RWPE2 (cell line): Measurements from ENCODE around the gene TTC34.

Source experiments
- ATAC-seq: fragments of 200-7000 bp; cut with Tn5 transposase; 3 replicates; pipeline ENCODE4 v1.9.1; 2021; ENCODE audit warnings: low read depth
- DNase-seq: peaks from one replicate; pipeline ENCODE4 v3.0.0-alpha.2; 2020; ENCODE audit warnings: low spot score
- H3K27ac ChIP-seq: fragments of 450-650 bp; 2 replicates; pipeline ENCODE4 v1.5.1; 2017; ENCODE audit warnings: mild to moderate bottlenecking; ENCODE audit not compliant: poor library complexity, severe bottlenecking
- H3K27me3 ChIP-seq: fragments of 250-450 bp; sonication (Bioruptor Pico); 2 replicates; pipeline ENCODE4 v1.5.1; 2021; ENCODE audit warnings: mild to moderate bottlenecking, moderate library complexity; ENCODE audit not compliant: insufficient read depth, poor library complexity, severe bottlenecking
- H3K36me3 ChIP-seq: fragments of 250-450 bp; sonication (Bioruptor Pico); 2 replicates; pipeline ENCODE4 v1.5.1; 2020; ENCODE audit warnings: low read depth, mild to moderate bottlenecking, moderate library complexity
- H3K4me1 ChIP-seq: fragments of 250-450 bp; sonication (Bioruptor Pico); 2 replicates; pipeline ENCODE4 v1.5.1; 2021; ENCODE audit warnings: mild to moderate bottlenecking, moderate library complexity; ENCODE audit not compliant: insufficient read depth, poor library complexity, severe bottlenecking
- H3K4me3 ChIP-seq: fragments of 250-450 bp; sonication (Bioruptor Pico); 2 replicates; pipeline ENCODE4 v1.5.1; 2021; ENCODE audit warnings: mild to moderate bottlenecking, moderate library complexity; ENCODE audit not compliant: severe bottlenecking
- H3K9me3 ChIP-seq: fragments of 250-450 bp; sonication (Bioruptor Pico); 2 replicates; pipeline ENCODE4 v1.5.1; 2021; ENCODE audit warnings: mild to moderate bottlenecking, moderate library complexity; ENCODE audit not compliant: severe bottlenecking
- TF ChIP-seq, protein P1 (sequence below): fragments of 450-650 bp; IDR thresholded peaks from one replicate; pipeline ENCODE4 v1.5.1; 2017; ENCODE audit warnings: mild to moderate bottlenecking, moderate library complexity; ENCODE audit not compliant: poor library complexity, severe bottlenecking

The TTC34 gene

DNA sequence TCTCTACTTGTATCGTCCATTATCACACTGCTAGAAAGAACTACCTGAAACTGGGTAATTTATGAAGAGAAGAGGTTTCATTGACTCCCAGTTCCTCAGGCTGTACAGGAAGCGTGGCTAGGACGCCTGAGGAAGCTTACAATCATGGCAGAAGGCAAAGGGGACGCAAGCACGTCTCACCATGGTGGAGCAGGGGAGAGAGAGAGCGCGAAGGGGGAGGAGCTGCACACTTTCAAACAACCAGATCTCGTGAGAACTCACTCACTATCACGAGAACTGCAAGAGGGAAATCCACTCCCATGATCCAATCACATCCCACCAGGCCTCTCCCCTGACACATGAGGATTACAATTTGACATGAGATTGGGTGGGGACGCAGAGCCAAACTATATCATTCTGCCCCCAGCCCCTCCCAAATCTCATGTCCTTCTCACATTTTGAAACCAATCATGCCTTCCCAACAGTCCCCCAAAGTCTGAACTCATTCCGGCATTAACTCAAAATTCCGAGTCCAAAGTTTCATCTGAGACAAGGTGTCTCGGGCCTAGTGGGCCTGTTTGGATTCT lies 176.7 kb downstream of the TTC34 start:
- Histone ChIP-seq H3K27me3 (peaks cover 53% of the 10 kb centered on the region), H3K4me3 (no peak overlapping the region), H3K9me3 (no peaks in the 10 kb centered on the region), H3K27ac (no peak overlapping the region), H3K4me1 (no peaks in the 10 kb centered on the region), H3K36me3 (no peaks in the 10 kb centered on the region)
- ATAC-seq (no peak), DNase-seq (no peak)
- TF ChIP-seq, protein P1, sequence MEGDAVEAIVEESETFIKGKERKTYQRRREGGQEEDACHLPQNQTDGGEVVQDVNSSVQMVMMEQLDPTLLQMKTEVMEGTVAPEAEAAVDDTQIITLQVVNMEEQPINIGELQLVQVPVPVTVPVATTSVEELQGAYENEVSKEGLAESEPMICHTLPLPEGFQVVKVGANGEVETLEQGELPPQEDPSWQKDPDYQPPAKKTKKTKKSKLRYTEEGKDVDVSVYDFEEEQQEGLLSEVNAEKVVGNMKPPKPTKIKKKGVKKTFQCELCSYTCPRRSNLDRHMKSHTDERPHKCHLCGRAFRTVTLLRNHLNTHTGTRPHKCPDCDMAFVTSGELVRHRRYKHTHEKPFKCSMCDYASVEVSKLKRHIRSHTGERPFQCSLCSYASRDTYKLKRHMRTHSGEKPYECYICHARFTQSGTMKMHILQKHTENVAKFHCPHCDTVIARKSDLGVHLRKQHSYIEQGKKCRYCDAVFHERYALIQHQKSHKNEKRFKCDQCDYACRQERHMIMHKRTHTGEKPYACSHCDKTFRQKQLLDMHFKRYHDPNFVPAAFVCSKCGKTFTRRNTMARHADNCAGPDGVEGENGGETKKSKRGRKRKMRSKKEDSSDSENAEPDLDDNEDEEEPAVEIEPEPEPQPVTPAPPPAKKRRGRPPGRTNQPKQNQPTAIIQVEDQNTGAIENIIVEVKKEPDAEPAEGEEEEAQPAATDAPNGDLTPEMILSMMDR, result no peak

DNA sequence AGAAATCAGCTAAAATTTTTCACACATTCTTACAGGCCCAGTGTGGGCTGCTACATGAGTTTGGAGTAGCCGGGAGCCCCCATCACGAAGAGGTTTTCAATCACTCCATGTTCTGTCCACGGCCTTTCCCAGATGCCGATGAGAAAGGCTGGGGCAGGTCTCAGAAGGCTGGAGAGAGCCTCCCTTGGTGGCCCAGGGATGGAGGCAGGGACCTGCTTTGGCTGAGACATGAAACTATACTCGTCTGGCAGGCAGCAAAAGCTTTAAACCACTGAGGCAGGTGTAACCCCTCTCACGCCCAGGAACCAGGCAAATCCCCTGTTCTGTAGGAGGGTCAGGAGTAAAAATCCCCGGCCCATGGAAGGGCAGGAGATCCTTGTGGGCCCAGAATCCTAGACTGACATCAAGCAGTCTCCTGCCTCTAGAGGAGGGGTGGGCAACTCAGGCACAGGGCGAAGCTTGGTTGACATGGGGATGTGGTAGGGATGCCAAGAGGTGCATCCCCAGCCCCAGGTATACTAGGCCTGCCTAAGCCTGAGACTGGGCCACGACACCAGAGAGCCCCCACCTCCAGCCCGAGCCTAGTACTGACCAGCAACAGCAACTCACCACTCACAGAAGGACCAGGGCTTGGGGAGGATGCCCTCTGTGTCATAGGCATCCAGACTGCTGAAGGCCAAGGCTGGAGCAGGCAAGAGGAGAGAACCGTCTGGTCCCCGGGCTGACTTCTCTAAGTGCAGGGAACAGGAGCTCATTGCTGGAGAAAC lies 177.7 kb downstream of the TTC34 start:
- no peaks in the 10 kb centered on the region for H3K9me3 ChIP-seq
- no peak for ATAC-seq
- TF ChIP-seq, protein P1, result no peak

DNA sequence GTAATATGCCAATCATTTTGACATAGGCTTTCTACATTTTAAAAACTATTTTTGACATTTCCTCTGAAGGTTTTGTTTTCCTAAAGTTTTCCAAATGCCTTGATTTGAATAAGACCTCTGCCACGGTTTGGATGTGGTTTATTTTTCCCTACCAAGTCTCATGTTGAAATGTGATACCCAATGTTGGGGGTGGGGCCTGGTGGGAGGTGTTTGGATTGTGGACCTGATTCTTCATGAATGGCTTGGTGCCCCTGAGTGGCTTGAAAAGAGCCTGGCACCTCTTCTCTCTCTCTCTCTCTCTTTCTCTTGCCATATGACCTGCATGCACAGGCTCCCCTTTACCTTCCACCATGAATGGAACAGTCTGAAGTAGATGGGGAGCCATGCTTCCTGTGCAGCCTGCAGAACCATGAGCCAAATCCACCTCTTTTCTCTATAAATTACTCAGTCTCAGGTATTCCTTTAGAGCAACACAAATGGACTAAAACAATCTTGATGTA lies 183.5 kb downstream of the TTC34 start:
- TF ChIP-seq, protein P1, result no peak
- peaks cover 21% of the 10 kb centered on the region for H3K27me3 ChIP-seq

More for the DNA sequence above, 177.7 kb downstream of the TTC34 start:
- DNase-seq, result no peak
- Histone ChIP-seq H3K4me1 (no peaks in the 10 kb centered on the region), H3K27ac (no peak overlapping the region), H3K36me3 (no peaks in the 10 kb centered on the region), H3K27me3 (peaks cover 51% of the 10 kb centered on the region), H3K4me3 (no peak overlapping the region)

DNA sequence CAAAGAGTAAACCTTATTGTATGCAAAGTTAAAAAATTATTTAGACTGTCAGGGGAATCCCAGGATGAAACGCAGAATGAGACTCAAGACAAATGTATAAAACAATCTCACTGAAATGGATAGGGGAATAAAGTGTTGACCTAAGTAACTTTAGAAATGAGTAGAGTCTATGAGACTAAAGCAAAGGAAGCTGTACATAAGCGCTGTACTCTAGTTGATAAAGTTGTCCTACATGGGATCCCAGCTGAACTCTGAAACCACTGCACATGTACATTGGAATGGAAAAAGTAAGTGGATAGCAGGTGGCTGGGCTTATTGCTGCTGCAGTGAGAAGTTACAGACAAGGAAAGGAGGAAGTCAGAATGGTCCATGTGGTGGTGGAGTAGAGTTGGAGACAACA lies 187.3 kb downstream of the TTC34 start:
- TF ChIP-seq, protein P1, result no peak
- H3K27me3 ChIP-seq, result peaks cover 15% of the 10 kb centered on the region
- no peaks in the 10 kb centered on the region for H3K36me3 ChIP-seq
- no peaks in the 10 kb centered on the region for H3K4me1 ChIP-seq
- H3K27ac ChIP-seq, result no peak overlapping the region
- ATAC-seq (no peak), DNase-seq (no peak)
- no peak overlapping the region for H3K4me3 ChIP-seq
- H3K9me3 ChIP-seq, result no peaks in the 10 kb centered on the region

More for the DNA sequence above, 183.5 kb downstream of the TTC34 start:
- Histone ChIP-seq H3K27ac (no peak overlapping the region), H3K4me1 (no peaks in the 10 kb centered on the region), H3K36me3 (no peaks in the 10 kb centered on the region), H3K4me3 (no peak overlapping the region), H3K9me3 (no peaks in the 10 kb centered on the region)
- ATAC-seq, result no peak
- no peak for DNase-seq
